Subcutaneous adipose tissue (tissue), 4 donors: ENCODE results near the gene SVBP. TPM values are rescaled to one million over a fixed set of nuclear protein-coding genes. Genes with fewer than 3 reads are reported as not detected.

ENCODE experiments used
- total RNA-seq, 4 donors: library from RNA; depleted of rRNA; stranded (reverse); fragments of >200 nt; gene quantifications; one replicate each; pipeline ENCODE4 v1.1.0, GENCODE V29; 2016
- TF ChIP-seq, protein P1 (sequence below): fragments of 450-650 bp; IDR thresholded peaks from one replicate; pipeline ENCODE4 v1.5.1; 2016; ENCODE audit warnings: low read depth, mild to moderate bottlenecking, control low read depth, antibody characterized with exemption, moderate library complexity

The SVBP gene
- total RNA-seq, 4 donors from 2014 or later, result 28.6 to 73.4 (median 36.2) TPM

DNA sequence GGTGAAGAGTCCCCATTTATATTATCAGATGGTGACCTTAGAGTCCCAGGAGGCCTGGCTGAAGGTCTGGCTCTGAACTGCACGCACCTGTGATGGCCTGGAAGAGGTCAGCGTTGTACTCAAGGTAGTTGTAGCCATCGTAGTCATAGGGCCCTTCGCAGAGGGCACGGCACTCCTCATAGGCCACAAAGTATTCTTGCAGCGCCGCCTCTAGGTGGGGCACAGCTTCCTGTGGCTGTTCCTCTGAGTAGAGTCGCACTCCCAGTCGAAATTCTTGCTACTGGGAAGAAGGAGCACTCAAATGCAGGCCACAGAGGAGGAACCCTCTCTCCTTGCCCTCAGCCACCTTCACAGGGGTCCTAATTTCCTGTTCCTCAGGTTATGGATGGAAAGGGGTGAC, 58.1 kb downstream of the SVBP start:
- TF ChIP-seq, protein P1, sequence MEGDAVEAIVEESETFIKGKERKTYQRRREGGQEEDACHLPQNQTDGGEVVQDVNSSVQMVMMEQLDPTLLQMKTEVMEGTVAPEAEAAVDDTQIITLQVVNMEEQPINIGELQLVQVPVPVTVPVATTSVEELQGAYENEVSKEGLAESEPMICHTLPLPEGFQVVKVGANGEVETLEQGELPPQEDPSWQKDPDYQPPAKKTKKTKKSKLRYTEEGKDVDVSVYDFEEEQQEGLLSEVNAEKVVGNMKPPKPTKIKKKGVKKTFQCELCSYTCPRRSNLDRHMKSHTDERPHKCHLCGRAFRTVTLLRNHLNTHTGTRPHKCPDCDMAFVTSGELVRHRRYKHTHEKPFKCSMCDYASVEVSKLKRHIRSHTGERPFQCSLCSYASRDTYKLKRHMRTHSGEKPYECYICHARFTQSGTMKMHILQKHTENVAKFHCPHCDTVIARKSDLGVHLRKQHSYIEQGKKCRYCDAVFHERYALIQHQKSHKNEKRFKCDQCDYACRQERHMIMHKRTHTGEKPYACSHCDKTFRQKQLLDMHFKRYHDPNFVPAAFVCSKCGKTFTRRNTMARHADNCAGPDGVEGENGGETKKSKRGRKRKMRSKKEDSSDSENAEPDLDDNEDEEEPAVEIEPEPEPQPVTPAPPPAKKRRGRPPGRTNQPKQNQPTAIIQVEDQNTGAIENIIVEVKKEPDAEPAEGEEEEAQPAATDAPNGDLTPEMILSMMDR, result no peak

DNA sequence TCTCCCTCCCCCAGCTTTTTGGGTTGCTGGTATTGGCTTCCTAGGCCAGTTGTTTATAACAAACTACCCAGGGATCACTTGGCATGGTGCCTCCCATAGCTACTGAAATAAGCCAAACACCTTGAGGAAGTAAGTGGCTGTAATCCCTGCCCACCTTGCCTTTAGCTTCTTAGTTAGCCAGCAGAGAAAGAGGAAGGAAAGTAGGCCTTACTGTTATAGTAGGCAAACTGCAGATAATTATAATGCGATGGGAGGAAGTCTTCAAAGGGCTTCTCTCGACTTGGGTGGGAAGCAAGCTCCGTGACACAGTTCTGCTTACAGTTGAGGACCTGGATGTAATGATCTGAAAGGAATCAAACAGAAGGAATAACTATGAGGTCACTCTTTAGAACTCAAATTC, 58.6 kb downstream of the SVBP start:
- TF ChIP-seq, protein P1, result no peak

DNA sequence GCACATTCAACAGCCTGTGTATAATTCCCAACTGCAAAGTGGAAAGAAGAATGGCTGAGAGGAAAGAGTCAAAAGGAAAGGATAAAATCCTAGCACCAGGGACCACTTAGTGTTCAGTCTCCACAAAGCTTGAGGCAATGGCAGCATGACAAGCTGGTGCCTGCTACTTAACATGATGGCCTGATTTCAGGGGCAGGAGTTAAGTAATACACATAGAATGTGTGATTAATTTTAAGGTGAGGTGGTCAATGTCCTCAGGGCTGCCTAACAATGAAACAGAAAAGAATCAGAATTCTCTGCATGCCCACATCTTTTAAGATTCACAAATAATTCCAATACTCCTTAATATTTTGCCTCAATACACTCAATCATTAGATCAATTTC, 59.3 kb downstream of the SVBP start:
- TF ChIP-seq, protein P1, result no peak

Other genes starting within 250 kb of the SVBP start
- gene PPIH, start 159.0 kb downstream of the SVBP start, total RNA-seq, result 10 to 100 TPM; 11.9 to 23.6 (median 20.2) TPM
- gene YBX1, start 135.0 kb downstream of the SVBP start, total RNA-seq, result 100 to 1,000 TPM; 594 to 809 (median 657) TPM
- not detected for gene CLDN19, start 77.2 kb downstream of the SVBP start, total RNA-seq
- gene P3H1, start 50.4 kb downstream of the SVBP start, total RNA-seq, result 10 to 100 TPM; 22.0 to 33.8 (median 33.0) TPM
- gene C1orf50, start 50.1 kb downstream of the SVBP start, total RNA-seq, result 1 to 10 TPM; 2.9 to 8.3 (median 4.1) TPM
- under 1 TPM in 1 of 4 donors, not detected in 3; 0.51 TPM for gene TMEM269, start 32.4 kb downstream of the SVBP start, total RNA-seq
- gene ERMAP, start 275 bp downstream of the SVBP start, total RNA-seq, result 10 to 100 TPM; 17.3 to 20.0 (median 19.8) TPM
- gene ZNF691, start 29.2 kb upstream of the SVBP start, total RNA-seq, result 10 to 100 TPM in 1 of 4 donors, 1 to 10 TPM in 3; 6.2 to 11.6 (median 7.0) TPM
- gene SLC2A1, start 141.5 kb upstream of the SVBP start, total RNA-seq, result 10 to 100 TPM; 10.0 to 24.1 (median 20.6) TPM